Peyer's patch (tissue), 4 donors: ENCODE data around the gene TMCC1.

Source experiments
- CTCF ChIP-seq, 6 experiments: fragments of 450-650 bp in 4 of 6; fragments of 200-600 bp in 2 of 6; sonication (generic) in 1 of 6; IDR thresholded peaks; one replicate each; pipeline ENCODE4 v1.5.1; 2017 to 2019; ENCODE audit warnings: antibody characterized with exemption in 6 of 6, mild to moderate bottlenecking in 3 of 6, moderate library complexity in 1 of 6
- POLR2A ChIP-seq, 2 donors: fragments of 450-650 bp; IDR thresholded peaks; one replicate each; pipeline ENCODE4 v1.5.1; 2017; ENCODE audit warnings: antibody characterized with exemption in 2 of 2, mild to moderate bottlenecking in 2 of 2, moderate library complexity in 2 of 2

GRCh38 chr3:129933471-129933870, 40.0 kb upstream of the TMCC1 start:
- TF ChIP-seq CTCF (IDR thresholded peaks at IDR 0.05) (no peak), POLR2A (IDR thresholded peaks at IDR 0.05) (no peak)
